CD14-positive monocyte (primary cell): Measurements from ENCODE around the gene ZNF804B. TPM values are rescaled to one million over a fixed set of nuclear protein-coding genes. Genes with fewer than 3 reads are reported as not detected.

Experiments used
- DNase-seq, 3 donors: peaks; one replicate each; pipeline ENCODE4 v3.0.0-alpha.2; 2011 to 2022
- H2AFZ ChIP-seq: 2 replicates; pipeline ENCODE4 v1.6.0; 2012; ENCODE audit warnings: mild to moderate bottlenecking, low read depth, low read length, inconsistent platforms; ENCODE audit not compliant: insufficient read depth, poor library complexity, severe bottlenecking
- H3K27ac ChIP-seq, 2 donors: 1 replicate in 1 of 2; 2 replicates in 1 of 2; pipeline ENCODE4 v1.5.1; 2012 to 2013; ENCODE audit warnings: low read length in 2 of 2, control low read depth in 1 of 2, inconsistent platforms in 1 of 2, low read depth in 1 of 2, mild to moderate bottlenecking in 1 of 2
- H3K27me3 ChIP-seq, 2 donors: one replicate each; pipeline versions ENCODE4 v1.6.0 to v1.6.1; 2011 to 2013; ENCODE audit warnings: low read length in 2 of 2; ENCODE audit not compliant: control insufficient read depth in 2 of 2, insufficient read depth in 2 of 2
- H3K36me3 ChIP-seq, 2 donors: replicated peaks in 1 of 2; 1 replicate in 1 of 2; 2 replicates in 1 of 2; pipeline versions ENCODE4 v1.5.1 to v1.6.1; 2012 to 2013; ENCODE audit warnings: low read length in 2 of 2, control low read depth in 1 of 2, inconsistent platforms in 1 of 2, mild to moderate bottlenecking in 1 of 2; ENCODE audit not compliant: insufficient read depth in 2 of 2, control insufficient read depth in 1 of 2
- H3K4me1 ChIP-seq, 2 donors: 1 replicate in 1 of 2; 2 replicates in 1 of 2; pipeline versions ENCODE4 v1.5.1 to v1.6.1; 2012 to 2013; ENCODE audit warnings: low read length in 2 of 2, control low read depth in 1 of 2, inconsistent platforms in 1 of 2, mild to moderate bottlenecking in 1 of 2, moderate library complexity in 1 of 2; ENCODE audit not compliant: insufficient read depth in 2 of 2, control insufficient read depth in 1 of 2
- H3K4me2 ChIP-seq: replicated peaks from 2 replicates; pipeline ENCODE3; 2012; ENCODE audit warnings: low read length, moderate library complexity, mild to moderate bottlenecking; ENCODE audit not compliant: poor library complexity, severe bottlenecking; ENCODE audit errors: extremely low read depth
- H3K4me3 ChIP-seq, 3 experiments: fragments of 200-600 bp in 1 of 3; sonication (generic) in 1 of 3; replicated peaks in 1 of 3; 1 replicate in 2 of 3; 2 replicates in 1 of 3; pipeline ENCODE4 v1.5.1; 2011 to 2013; ENCODE audit warnings: low read length in 3 of 3, mild to moderate bottlenecking in 3 of 3, control low read depth in 2 of 3, low read depth in 2 of 3, inconsistent platforms in 1 of 3, moderate library complexity in 1 of 3
- H3K79me2 ChIP-seq: 2 replicates; pipeline ENCODE4 v1.6.0; 2012; ENCODE audit warnings: mild to moderate bottlenecking, control low read depth, inconsistent platforms, low read length, moderate library complexity; ENCODE audit not compliant: insufficient read depth
- H3K9ac ChIP-seq: 2 replicates; pipeline ENCODE4 v1.6.0; 2017; ENCODE audit warnings: low read length, mild to moderate bottlenecking; ENCODE audit not compliant: insufficient read depth, poor library complexity, severe bottlenecking
- H3K9me3 ChIP-seq, 2 donors: replicated peaks in 1 of 2; 1 replicate in 1 of 2; 2 replicates in 1 of 2; pipeline versions ENCODE4 v1.5.1 to v1.6.1; 2012 to 2013; ENCODE audit warnings: low read length in 2 of 2, control low read depth in 1 of 2; ENCODE audit not compliant: control insufficient read depth in 1 of 2, insufficient read depth in 1 of 2
- H4K20me1 ChIP-seq: 2 replicates; pipeline ENCODE4 v1.6.0; 2012; ENCODE audit warnings: mild to moderate bottlenecking, low read length, control low read depth, moderate library complexity; ENCODE audit not compliant: insufficient read depth
- H3K27ac Mint-ChIP-seq, 7 donors: one replicate each; pipeline ENCODE4 v1.8.0; 2020; ENCODE audit warnings: mild to moderate bottlenecking in 7 of 7, mixed read lengths in 7 of 7, moderate library complexity in 6 of 7, inconsistent platforms in 2 of 7
- H3K27me3 Mint-ChIP-seq, 3 donors: one replicate each; pipeline ENCODE4 v1.8.0; 2021 to 2022; ENCODE audit warnings: low read depth in 3 of 3, mild to moderate bottlenecking in 3 of 3, mixed read lengths in 3 of 3, moderate library complexity in 3 of 3, inconsistent platforms in 1 of 3
- H3K36me3 Mint-ChIP-seq, 2 donors: one replicate each; pipeline ENCODE4 v1.8.0; 2020; ENCODE audit warnings: mixed read lengths in 2 of 2, inconsistent platforms in 1 of 2, mild to moderate bottlenecking in 1 of 2
- H3K4me1 Mint-ChIP-seq: one replicate; pipeline ENCODE4 v1.8.0; 2020; ENCODE audit warnings: mild to moderate bottlenecking, mixed read lengths
- H3K4me3 Mint-ChIP-seq, 2 donors: one replicate each; pipeline ENCODE4 v1.8.0; 2020; ENCODE audit warnings: mild to moderate bottlenecking in 2 of 2, mixed read lengths in 2 of 2, moderate library complexity in 1 of 2
- H3K9me3 Mint-ChIP-seq, 7 donors: one replicate each; pipeline ENCODE4 v1.8.0; 2020 to 2022; ENCODE audit warnings: mixed read lengths in 7 of 7, mild to moderate bottlenecking in 6 of 7, moderate library complexity in 6 of 7, inconsistent platforms in 2 of 7
- WGBS: methylation state at CpG from one replicate; pipeline ENCODE4 v1.1.5; 2013; ENCODE audit warnings: missing lambda C conversion rate; ENCODE audit not compliant: insufficient coverage; 5-methylcytosine and 5-hydroxymethylcytosine counted together
- intact Hi-C, 2 donors: fragments of 100-400 bp; cut with micrococcal nuclease; formaldehyde crosslinking; loops; one replicate each; pipeline versions ENCODE4 v1.15.0 to v1.15.1; 2023
- polyA plus RNA-seq, 3 donors: library from polyadenylated mRNA; depleted of rRNA in 1 of 3; unstranded in 2 of 3; stranded (reverse) in 1 of 3; fragments of 300-500 nt in 2 of 3; fragments of >200 nt in 1 of 3; fragmentation: Illumina TruSeq in 2 of 3; gene quantifications; 1 replicate in 2 of 3; 2 replicates in 1 of 3; pipeline ENCODE4 v1.2.3, GENCODE V29; 2012 to 2021
- TF ChIP-seq, protein P1 (sequence below): fragments of 200-600 bp; IDR thresholded peaks from one replicate; pipeline ENCODE4 v1.8.0; 2022; ENCODE audit warnings: antibody characterized with exemption, mild to moderate bottlenecking

Gene ZNF804B
- polyA plus RNA-seq, 3 donors, result not detected

DNA sequence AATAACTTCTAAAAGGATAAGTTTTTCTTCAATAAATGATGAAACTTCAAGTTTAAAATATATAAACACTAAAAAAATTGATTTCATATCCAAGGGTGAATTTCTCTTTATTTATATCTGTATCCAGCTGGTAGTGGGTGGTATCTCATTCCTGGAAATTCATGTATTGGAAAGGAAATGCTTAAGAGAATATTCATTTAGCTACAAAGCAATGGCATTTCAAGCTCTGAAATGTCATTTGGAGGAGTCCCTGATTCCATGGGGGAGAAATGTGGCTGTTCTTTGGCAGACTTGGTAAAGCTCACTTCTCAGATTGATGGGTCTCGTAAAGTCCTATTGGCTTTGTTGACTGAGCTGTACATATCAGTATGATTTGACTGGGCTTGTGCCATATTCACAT lies 192.3 kb downstream of the ZNF804B start:
- H3K4me3 ChIP-seq, result no peak overlapping the region
- no peaks in the 10 kb centered on the region for H4K20me1 ChIP-seq
- H2AFZ ChIP-seq, result no peak overlapping the region
- DNase-seq, result no peak
- no peaks in the 10 kb centered on the region for H3K79me2 ChIP-seq
- peaks cover 0 to 3% (median under 1%) of the 10 kb centered on the region in 7 donors for H3K9me3 Mint-ChIP-seq
- H3K9ac ChIP-seq, result no peak overlapping the region
- H3K9me3 ChIP-seq, result no peaks in the 10 kb centered on the region
- no peak overlapping the region for H3K4me3 Mint-ChIP-seq
- peaks cover 0 to 2% (median 0%) of the 10 kb centered on the region in 3 donors for H3K27me3 Mint-ChIP-seq
- TF ChIP-seq, protein P1, sequence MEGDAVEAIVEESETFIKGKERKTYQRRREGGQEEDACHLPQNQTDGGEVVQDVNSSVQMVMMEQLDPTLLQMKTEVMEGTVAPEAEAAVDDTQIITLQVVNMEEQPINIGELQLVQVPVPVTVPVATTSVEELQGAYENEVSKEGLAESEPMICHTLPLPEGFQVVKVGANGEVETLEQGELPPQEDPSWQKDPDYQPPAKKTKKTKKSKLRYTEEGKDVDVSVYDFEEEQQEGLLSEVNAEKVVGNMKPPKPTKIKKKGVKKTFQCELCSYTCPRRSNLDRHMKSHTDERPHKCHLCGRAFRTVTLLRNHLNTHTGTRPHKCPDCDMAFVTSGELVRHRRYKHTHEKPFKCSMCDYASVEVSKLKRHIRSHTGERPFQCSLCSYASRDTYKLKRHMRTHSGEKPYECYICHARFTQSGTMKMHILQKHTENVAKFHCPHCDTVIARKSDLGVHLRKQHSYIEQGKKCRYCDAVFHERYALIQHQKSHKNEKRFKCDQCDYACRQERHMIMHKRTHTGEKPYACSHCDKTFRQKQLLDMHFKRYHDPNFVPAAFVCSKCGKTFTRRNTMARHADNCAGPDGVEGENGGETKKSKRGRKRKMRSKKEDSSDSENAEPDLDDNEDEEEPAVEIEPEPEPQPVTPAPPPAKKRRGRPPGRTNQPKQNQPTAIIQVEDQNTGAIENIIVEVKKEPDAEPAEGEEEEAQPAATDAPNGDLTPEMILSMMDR, result no peak
- WGBS, result no CpG with 5 or more reads among the region's 1 CpG
- H3K36me3 Mint-ChIP-seq, result no peaks in the 10 kb centered on the region
- no peak overlapping the region for H3K4me2 ChIP-seq
- no peaks in the 10 kb centered on the region for H3K36me3 ChIP-seq
- intact Hi-C loops, result no loop called here
- no peak overlapping the region for H3K27ac Mint-ChIP-seq
- H3K4me1 ChIP-seq, result no peaks in the 10 kb centered on the region
- no peaks in the 10 kb centered on the region for H3K4me1 Mint-ChIP-seq
- H3K27ac ChIP-seq, result no peak overlapping the region
- H3K27me3 ChIP-seq, result no peaks in the 10 kb centered on the region

- H3K27me3 ChIP-seq, result no peaks in the 10 kb centered on the region
- DNase-seq, result no peak
- no peaks in the 10 kb centered on the region for H3K36me3 Mint-ChIP-seq
- no peak overlapping the region for H3K27ac ChIP-seq
- no peak overlapping the region for H3K4me3 Mint-ChIP-seq
- H3K36me3 ChIP-seq, result no peaks in the 10 kb centered on the region
- H2AFZ ChIP-seq, result no peak overlapping the region
- H3K27ac Mint-ChIP-seq, result no peak overlapping the region
- H3K4me1 Mint-ChIP-seq, result no peaks in the 10 kb centered on the region
- H3K79me2 ChIP-seq, result no peaks in the 10 kb centered on the region
- H3K27me3 Mint-ChIP-seq, result no peaks in the 10 kb centered on the region
- intact Hi-C loops, result no loop called here
- no peak overlapping the region for H3K4me3 ChIP-seq
- H3K4me2 ChIP-seq, result no peak overlapping the region
- TF ChIP-seq, protein P1, result no peak
- H3K9me3 Mint-ChIP-seq, result peaks cover 0 to 4% (median 0%) of the 10 kb centered on the region in 7 donors
- no peaks in the 10 kb centered on the region for H3K9me3 ChIP-seq
- no peak overlapping the region for H3K9ac ChIP-seq
- no peaks in the 10 kb centered on the region for H3K4me1 ChIP-seq
- no peaks in the 10 kb centered on the region for H4K20me1 ChIP-seq
Observed at GRCh38 chr7:88964418-88964817, 204.9 kb downstream of the ZNF804B start.
